ENCODE results near the gene PRKACB.

- TF ChIP-seq POLR2A (IDR thresholded peaks at IDR 0.05; ENCODE audit: low read length) (no peak), GATA1 (IDR thresholded peaks at IDR 0.05; ENCODE audit: low read depth, low read length) (no peak)
Measured at GRCh38 chr1:84268346-84268745, 124.3 kb downstream of the PRKACB start.
